Astrocyte (in vitro differentiated cells and primary cell): ENCODE data around the gene ALK. TPM values are rescaled to one million over a fixed set of nuclear protein-coding genes. Genes with fewer than 3 reads are reported as not detected.

Experiments used
- DNase-seq: peaks from one replicate; pipeline ENCODE4 v3.0.0-alpha.2; 2010; ENCODE audit warnings: low read depth
- FAIRE-seq: peaks from 2 replicates; lab custom pipeline; 2011; peaks lifted over from hg19 to GRCh38; lab: Jason Lieb, UNC
- H2AFZ ChIP-seq: 2 replicates; pipeline ENCODE4 v1.6.0; 2012; ENCODE audit warnings: low read depth, low read length, inconsistent platforms
- H3K27ac ChIP-seq: 2 replicates; pipeline ENCODE4 v1.5.1; 2011; ENCODE audit warnings: low read depth, low read length, inconsistent platforms
- H3K27me3 ChIP-seq: 2 replicates; pipeline ENCODE4 v1.6.0; 2011; ENCODE audit warnings: low read length, inconsistent platforms; ENCODE audit not compliant: insufficient read depth
- H3K36me3 ChIP-seq: 2 replicates; pipeline ENCODE4 v1.5.1; 2011; ENCODE audit warnings: low read length, inconsistent platforms; ENCODE audit not compliant: insufficient read depth
- H3K4me1 ChIP-seq: 2 replicates; pipeline ENCODE4 v1.5.1; 2011; ENCODE audit warnings: low read length, inconsistent platforms; ENCODE audit not compliant: insufficient read depth
- H3K4me2 ChIP-seq: 2 replicates; pipeline ENCODE4 v1.6.0; 2012; ENCODE audit warnings: low read length, inconsistent platforms
- H3K4me3 ChIP-seq: 2 replicates; pipeline ENCODE4 v1.5.1; 2011; ENCODE audit warnings: low read depth, mild to moderate bottlenecking, low read length, inconsistent platforms; ENCODE audit not compliant: insufficient read depth
- H3K79me2 ChIP-seq: 2 replicates; pipeline ENCODE4 v1.6.0; 2012; ENCODE audit warnings: mild to moderate bottlenecking, low read length, inconsistent platforms; ENCODE audit not compliant: insufficient read depth
- H3K9ac ChIP-seq: 2 replicates; pipeline ENCODE4 v1.6.0; 2012; ENCODE audit warnings: mild to moderate bottlenecking, low read length, inconsistent platforms
- H3K9me3 ChIP-seq: 2 replicates; pipeline ENCODE4 v1.5.1; 2012; ENCODE audit warnings: low read depth, mild to moderate bottlenecking, low read length, inconsistent platforms; ENCODE audit not compliant: insufficient read depth
- H4K20me1 ChIP-seq: 2 replicates; pipeline ENCODE4 v1.6.0; 2012; ENCODE audit warnings: low read length, inconsistent platforms; ENCODE audit not compliant: insufficient read depth
- H3K27ac Mint-ChIP-seq: one replicate; pipeline ENCODE4 v1.8.0; 2021; ENCODE audit warnings: mild to moderate bottlenecking, mixed read lengths; ENCODE audit not compliant: unreplicated experiment
- H3K27me3 Mint-ChIP-seq: one replicate; pipeline ENCODE4 v1.8.0; 2021; ENCODE audit warnings: low read depth, mixed read lengths; ENCODE audit not compliant: unreplicated experiment
- H3K36me3 Mint-ChIP-seq: one replicate; pipeline ENCODE4 v1.8.0; 2021; ENCODE audit warnings: low read depth, mixed read lengths; ENCODE audit not compliant: unreplicated experiment
- H3K4me1 Mint-ChIP-seq: one replicate; pipeline ENCODE4 v1.8.0; 2021; ENCODE audit warnings: low read depth, mixed read lengths; ENCODE audit not compliant: unreplicated experiment
- H3K4me3 Mint-ChIP-seq: one replicate; pipeline ENCODE4 v1.8.0; 2021; ENCODE audit warnings: mild to moderate bottlenecking, moderate library complexity, mixed read lengths; ENCODE audit not compliant: unreplicated experiment
- H3K9me3 Mint-ChIP-seq: one replicate; pipeline ENCODE4 v1.8.0; 2021; ENCODE audit warnings: mild to moderate bottlenecking, mixed read lengths; ENCODE audit not compliant: unreplicated experiment
- CTCF ChIP-seq: IDR thresholded peaks from 2 replicates; pipeline ENCODE4 v1.5.1; 2011; ENCODE audit warnings: low read depth, mild to moderate bottlenecking, inconsistent platforms, low read length, moderate library complexity; ENCODE audit not compliant: insufficient read depth
- EZH2 ChIP-seq: IDR thresholded peaks from 2 replicates; pipeline ENCODE4 v1.6.1; 2012; ENCODE audit warnings: mild to moderate bottlenecking, low read length, inconsistent platforms; ENCODE audit not compliant: insufficient read depth
- total RNA-seq: library from RNA; stranded (reverse); gene quantifications from 2 replicates; pipeline ENCODE4 v1.2.1, GENCODE V29; 2021

The ALK gene
- total RNA-seq, 1 donor from 2014 or later: 0.16 TPM

- Mint-ChIP-seq H3K4me1 (peaks cover 14% of the 10 kb centered on the region), H3K27ac (no peak overlapping the region), H3K9me3 (no peaks in the 10 kb centered on the region), H3K27me3 (peaks cover 14% of the 10 kb centered on the region), H3K4me3 (no peak overlapping the region), H3K36me3 (no peaks in the 10 kb centered on the region)
- Histone ChIP-seq H3K79me2 (no peaks in the 10 kb centered on the region), H3K4me3 (no peak overlapping the region), H3K27ac (no peak overlapping the region), H3K9me3 (no peaks in the 10 kb centered on the region), H3K36me3 (no peaks in the 10 kb centered on the region), H3K27me3 (peaks cover 12% of the 10 kb centered on the region), H3K9ac (no peak overlapping the region), H4K20me1 (no peaks in the 10 kb centered on the region), H2AFZ (no peak overlapping the region), H3K4me1 (no peaks in the 10 kb centered on the region), H3K4me2 (no peak overlapping the region)
- no peak for TF ChIP-seq EZH2
- no peak for TF ChIP-seq CTCF
- DNase-seq (no peak), FAIRE-seq (no peak)
Observed at GRCh38 chr2:29783666-29784065, 137.7 kb downstream of the ALK start.

- Histone ChIP-seq H3K27me3 (peaks cover 12% of the 10 kb centered on the region), H3K9me3 (no peaks in the 10 kb centered on the region), H3K4me2 (no peak overlapping the region), H3K9ac (no peak overlapping the region), H4K20me1 (no peaks in the 10 kb centered on the region), H3K4me1 (no peaks in the 10 kb centered on the region), H3K4me3 (no peak overlapping the region), H3K36me3 (no peaks in the 10 kb centered on the region), H3K27ac (no peak overlapping the region), H3K79me2 (no peaks in the 10 kb centered on the region), H2AFZ (no peak overlapping the region)
- FAIRE-seq (no peak), DNase-seq (no peak)
- no peaks in the 10 kb centered on the region for H3K9me3 Mint-ChIP-seq
- no peaks in the 10 kb centered on the region for H3K36me3 Mint-ChIP-seq
- H3K4me1 Mint-ChIP-seq: peaks cover 14% of the 10 kb centered on the region
- H3K4me3 Mint-ChIP-seq: no peak overlapping the region
- no peak overlapping the region for H3K27ac Mint-ChIP-seq
- no peak for TF ChIP-seq EZH2
- no peak for TF ChIP-seq CTCF
- H3K27me3 Mint-ChIP-seq: peaks cover 14% of the 10 kb centered on the region
Observed at GRCh38 chr2:29782549-29783458, 138.6 kb downstream of the ALK start.

GRCh38 chr2:29782087-29782486 lies 139.3 kb downstream of the ALK start:
- no peaks in the 10 kb centered on the region for H3K9me3 ChIP-seq
- no peak overlapping the region for H3K4me2 ChIP-seq
- no peak for FAIRE-seq
- peaks cover 12% of the 10 kb centered on the region for H3K27me3 ChIP-seq
- TF ChIP-seq CTCF (no peak), EZH2 (no peak)
- H3K79me2 ChIP-seq: no peaks in the 10 kb centered on the region
- H3K4me3 Mint-ChIP-seq: no peak overlapping the region
- H3K36me3 Mint-ChIP-seq: no peaks in the 10 kb centered on the region
- H3K4me3 ChIP-seq: no peak overlapping the region
- no peak overlapping the region for H3K9ac ChIP-seq
- H3K9me3 Mint-ChIP-seq: no peaks in the 10 kb centered on the region
- H4K20me1 ChIP-seq: no peaks in the 10 kb centered on the region
- H2AFZ ChIP-seq: no peak overlapping the region
- DNase-seq: no peak
- no peaks in the 10 kb centered on the region for H3K4me1 ChIP-seq
- H3K4me1 Mint-ChIP-seq: peaks cover 18% of the 10 kb centered on the region
- no peak overlapping the region for H3K27ac Mint-ChIP-seq
- peaks cover 14% of the 10 kb centered on the region for H3K27me3 Mint-ChIP-seq
- H3K27ac ChIP-seq: no peak overlapping the region
- H3K36me3 ChIP-seq: no peaks in the 10 kb centered on the region
